ENCODE data around the gene JARID2. TPM values are rescaled to one million over a fixed set of nuclear protein-coding genes. Genes with fewer than 3 reads are reported as not detected.
A peak's percentile ranks its signal among the peaks of the same experiment; 100 is the strongest.

Gene JARID2
- total RNA-seq, 4 donors from 2014 or later: 20.0 to 29.4 (median 23.9) TPM

- Histone ChIP-seq H3K27ac (no peak overlapping the region), H3K4me3 (no peak overlapping the region), H3K27me3 (no peaks in the 10 kb centered on the region), H3K4me1 (peaks cover 28% of the 10 kb centered on the region), H3K36me3 (peaks cover 64% of the 10 kb centered on the region), H3K9me3 (no peaks in the 10 kb centered on the region)
- peak in 1 of 2 donors; percentile 55 for DNase-seq (ENCODE audit: low spot score in 2 of 2)
- WGBS: 87% methylated on average over 14 of the region's 14 CpGs
- TF ChIP-seq POLR2AphosphoS5 (IDR thresholded peaks at IDR 0.05) (no peak), EP300 (IDR thresholded peaks at IDR 0.05) (no peak), POLR2A (IDR thresholded peaks at IDR 0.05) (no peak)
- TF ChIP-seq, protein P1, sequence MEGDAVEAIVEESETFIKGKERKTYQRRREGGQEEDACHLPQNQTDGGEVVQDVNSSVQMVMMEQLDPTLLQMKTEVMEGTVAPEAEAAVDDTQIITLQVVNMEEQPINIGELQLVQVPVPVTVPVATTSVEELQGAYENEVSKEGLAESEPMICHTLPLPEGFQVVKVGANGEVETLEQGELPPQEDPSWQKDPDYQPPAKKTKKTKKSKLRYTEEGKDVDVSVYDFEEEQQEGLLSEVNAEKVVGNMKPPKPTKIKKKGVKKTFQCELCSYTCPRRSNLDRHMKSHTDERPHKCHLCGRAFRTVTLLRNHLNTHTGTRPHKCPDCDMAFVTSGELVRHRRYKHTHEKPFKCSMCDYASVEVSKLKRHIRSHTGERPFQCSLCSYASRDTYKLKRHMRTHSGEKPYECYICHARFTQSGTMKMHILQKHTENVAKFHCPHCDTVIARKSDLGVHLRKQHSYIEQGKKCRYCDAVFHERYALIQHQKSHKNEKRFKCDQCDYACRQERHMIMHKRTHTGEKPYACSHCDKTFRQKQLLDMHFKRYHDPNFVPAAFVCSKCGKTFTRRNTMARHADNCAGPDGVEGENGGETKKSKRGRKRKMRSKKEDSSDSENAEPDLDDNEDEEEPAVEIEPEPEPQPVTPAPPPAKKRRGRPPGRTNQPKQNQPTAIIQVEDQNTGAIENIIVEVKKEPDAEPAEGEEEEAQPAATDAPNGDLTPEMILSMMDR (IDR thresholded peaks at IDR 0.05): no peak
Measured at GRCh38 chr6:15507746-15508145, 261.9 kb downstream of the JARID2 start.

GRCh38 chr6:15508441-15508871 is 262.6 kb downstream of the JARID2 start:
- Histone ChIP-seq H3K4me1 (peaks cover 27% of the 10 kb centered on the region), H3K27ac (no peak overlapping the region), H3K27me3 (no peaks in the 10 kb centered on the region), H3K4me3 (no peak overlapping the region), H3K9me3 (no peaks in the 10 kb centered on the region), H3K36me3 (peaks cover 71% of the 10 kb centered on the region)
- peak in 1 of 2 donors; percentile 35 for DNase-seq (ENCODE audit: low spot score in 2 of 2)
- WGBS: 93% methylated on average over 6 of the region's 6 CpGs
- TF ChIP-seq, protein P1 (IDR thresholded peaks at IDR 0.05): no peak
- TF ChIP-seq POLR2AphosphoS5 (IDR thresholded peaks at IDR 0.05): no peak
- TF ChIP-seq EP300 (IDR thresholded peaks at IDR 0.05): no peak

DNA sequence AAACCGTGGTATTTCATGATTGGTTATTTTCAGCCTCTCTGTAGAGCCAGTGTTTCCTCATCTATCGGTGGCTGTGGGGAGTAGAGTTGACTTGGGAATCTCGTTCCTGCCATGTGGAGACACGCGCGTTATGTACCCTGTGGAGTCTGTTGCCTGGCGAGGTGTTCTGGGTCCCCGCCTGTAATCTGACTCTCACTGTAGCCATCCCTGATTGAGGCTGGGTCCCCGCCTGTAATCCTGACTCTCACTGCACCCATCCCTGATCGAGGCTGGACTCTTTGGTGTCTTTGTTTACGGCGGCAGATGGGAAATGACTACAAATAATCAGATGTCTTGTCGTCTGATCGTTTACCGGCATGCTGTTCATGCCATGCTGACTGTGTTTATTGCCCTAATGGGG is 263.1 kb downstream of the JARID2 start:
- Histone ChIP-seq H3K4me3 (no peak overlapping the region), H3K36me3 (peaks cover 76% of the 10 kb centered on the region), H3K9me3 (no peaks in the 10 kb centered on the region), H3K27me3 (no peaks in the 10 kb centered on the region), H3K27ac (no peak overlapping the region), H3K4me1 (peaks cover 22% of the 10 kb centered on the region)
- TF ChIP-seq POLR2A (IDR thresholded peaks at IDR 0.05) (no peak), POLR2AphosphoS5 (IDR thresholded peaks at IDR 0.05) (no peak), EP300 (IDR thresholded peaks at IDR 0.05) (no peak)
- TF ChIP-seq, protein P1 (IDR thresholded peaks at IDR 0.05): no peak
- peak in 1 of 2 donors; percentile 11 for DNase-seq (ENCODE audit: low spot score in 2 of 2)
- 94% methylated on average over 15 of the region's 15 CpGs for WGBS

DNA sequence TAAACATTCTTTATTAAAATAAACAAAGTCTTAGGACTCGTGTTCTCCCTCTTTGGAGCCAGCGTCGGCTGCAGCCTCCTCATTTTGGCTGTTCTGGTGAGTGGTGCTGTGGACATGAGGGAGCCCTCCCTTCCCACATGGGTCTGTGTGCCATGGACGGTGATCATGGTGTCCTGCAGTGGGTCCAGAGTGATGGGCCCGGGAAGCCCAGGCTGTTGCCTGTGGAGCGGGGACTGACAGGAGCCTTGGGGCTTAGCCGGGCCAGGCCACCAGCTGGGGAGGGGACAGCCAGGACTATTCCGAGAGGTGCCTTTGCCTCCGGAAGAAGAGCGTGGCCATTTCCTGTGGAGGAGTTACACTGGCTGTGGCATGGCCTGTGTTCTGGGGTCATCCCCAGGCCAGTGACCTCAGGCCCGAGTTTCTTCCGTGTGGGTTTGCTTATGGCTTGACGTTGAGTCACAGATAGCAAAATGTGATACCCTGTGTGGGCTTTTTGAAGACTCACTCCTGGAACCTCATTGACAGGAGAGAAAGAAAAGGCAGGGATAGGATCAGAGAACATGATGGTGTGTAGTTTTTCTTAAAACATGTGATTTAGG is 263.6 kb downstream of the JARID2 start:
- Histone ChIP-seq H3K27ac (no peak overlapping the region), H3K36me3 (peaks cover 81% of the 10 kb centered on the region), H3K4me1 (peaks cover 22% of the 10 kb centered on the region), H3K4me3 (no peak overlapping the region), H3K27me3 (no peaks in the 10 kb centered on the region), H3K9me3 (no peaks in the 10 kb centered on the region)
- WGBS: 86% methylated on average over 9 of the region's 13 CpGs
- no peak for TF ChIP-seq POLR2A (IDR thresholded peaks at IDR 0.05)
- TF ChIP-seq, protein P1 (IDR thresholded peaks at IDR 0.05): no peak
- TF ChIP-seq EP300 (IDR thresholded peaks at IDR 0.05): no peak
- no peak for TF ChIP-seq POLR2AphosphoS5 (IDR thresholded peaks at IDR 0.05)
- peak in 1 of 2 donors; percentile 33 for DNase-seq (ENCODE audit: low spot score in 2 of 2)

DNA sequence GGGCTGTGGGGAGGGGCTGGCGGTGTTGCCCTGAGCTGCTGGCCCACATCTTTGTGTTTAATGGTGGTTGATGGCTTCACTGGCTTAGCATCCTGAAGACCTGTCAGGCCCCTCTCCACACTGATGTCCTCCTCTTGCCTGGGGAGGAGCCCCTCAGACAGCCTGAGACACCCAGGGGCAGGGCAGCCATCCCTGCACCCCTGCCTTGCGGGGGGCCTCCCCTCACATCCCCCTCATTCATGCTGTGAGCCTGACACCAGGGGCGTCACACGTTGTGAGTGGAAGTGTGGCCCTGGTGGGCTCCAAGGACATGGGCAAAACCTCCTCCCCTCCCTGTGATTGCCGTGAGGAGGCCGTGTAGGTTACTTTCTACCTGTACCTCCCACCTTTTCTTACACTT is 264.3 kb downstream of the JARID2 start:
- WGBS: 95% methylated on average over 6 of the region's 6 CpGs
- DNase-seq (ENCODE audit: low spot score in 2 of 2): peak in 1 of 2 donors; percentile 45
- TF ChIP-seq POLR2A (IDR thresholded peaks at IDR 0.05) (no peak), EP300 (IDR thresholded peaks at IDR 0.05) (no peak), POLR2AphosphoS5 (IDR thresholded peaks at IDR 0.05) (no peak)
- TF ChIP-seq, protein P1 (IDR thresholded peaks at IDR 0.05): no peak
- H3K4me3 ChIP-seq: no peak overlapping the region
- no peak overlapping the region for H3K27ac ChIP-seq
- H3K4me1 ChIP-seq: peaks cover 17% of the 10 kb centered on the region
- H3K36me3 ChIP-seq: peaks cover 85% of the 10 kb centered on the region
- H3K9me3 ChIP-seq: no peaks in the 10 kb centered on the region
- H3K27me3 ChIP-seq: no peaks in the 10 kb centered on the region

Measured in suprapubic skin (tissue), 4 donors.